IMR-90 (cell line): Measurements from ENCODE around the gene MEPE. TPM values are rescaled to one million over a fixed set of nuclear protein-coding genes. Genes with fewer than 3 reads are reported as not detected.

Experiments used
- ATAC-seq: fragments of 200-7000 bp; cut with Tn5 transposase; 2 replicates; pipeline ENCODE4 v1.9.1; 2020; ENCODE audit warnings: low read depth, mild to moderate bottlenecking, moderate library complexity
- BruUV-seq: library from RNA; stranded (reverse); fragments of 400-500 nt; replicated peaks from 2 replicates; lab custom pipeline; 2021; lab: Mats Ljungman, UMichigan
- CTCF ChIA-PET: fragments of 300-600 bp; formaldehyde crosslinking; extraction: SDS; loops from one replicate; lab custom pipeline; 2021; ENCODE audit warnings: antibody characterized with exemption; lab: Yijun Ruan, JAX
- POLR2A ChIA-PET: fragments of 300-600 bp; sonication (Branson Sonifier 250); formaldehyde crosslinking; loops from one replicate; lab custom pipeline; 2022; ENCODE audit warnings: antibody characterized with exemption; ENCODE audit not compliant: unreplicated experiment; lab: Charles Lee
- DNase-seq: peaks from one replicate; pipeline ENCODE4 v3.0.0; 2013
- H2AFZ ChIP-seq: replicated peaks from 2 replicates; pipeline ENCODE3; 2013; ENCODE audit warnings: low read length, mild to moderate bottlenecking; ENCODE audit not compliant: poor library complexity
- H2AK5ac ChIP-seq: 2 replicates; pipeline ENCODE4 v1.6.1; 2013; ENCODE audit warnings: low read depth, low read length, inconsistent platforms
- H2AK9ac ChIP-seq: replicated peaks from 2 replicates; pipeline ENCODE3; 2013; ENCODE audit warnings: mild to moderate bottlenecking, low read depth, low read length, moderate library complexity; ENCODE audit not compliant: poor library complexity
- H2BK120ac ChIP-seq: 2 replicates; pipeline ENCODE4 v1.6.1; 2013; ENCODE audit warnings: low read depth, low read length, inconsistent platforms
- H2BK15ac ChIP-seq: 3 replicates; pipeline ENCODE4 v1.6.1; 2013; ENCODE audit warnings: low read depth, low read length, inconsistent platforms
- H2BK20ac ChIP-seq: 2 replicates; pipeline ENCODE4 v1.6.1; 2013; ENCODE audit warnings: low read depth, mild to moderate bottlenecking, inconsistent platforms, low read length, moderate library complexity
- H2BK5ac ChIP-seq: 2 replicates; pipeline ENCODE4 v1.6.1; 2013; ENCODE audit warnings: mild to moderate bottlenecking, low read depth, low read length, inconsistent platforms; ENCODE audit not compliant: poor library complexity, severe bottlenecking
- H3K14ac ChIP-seq: replicated peaks from 2 replicates; pipeline ENCODE4 v1.6.1; 2013; ENCODE audit warnings: low read depth, low read length, inconsistent platforms
- H3K18ac ChIP-seq: 2 replicates; pipeline ENCODE4 v1.6.1; 2013; ENCODE audit warnings: low read depth, low read length, control low read depth
- H3K23ac ChIP-seq: 2 replicates; pipeline ENCODE4 v1.6.1; 2013; ENCODE audit warnings: low read depth, low read length, inconsistent platforms
- H3K27ac ChIP-seq: 2 replicates; pipeline ENCODE4 v1.5.1; 2013; ENCODE audit warnings: mild to moderate bottlenecking, control low read depth, low read length; ENCODE audit not compliant: insufficient read depth
- H3K27me3 ChIP-seq: 2 replicates; pipeline ENCODE4 v1.6.1; 2013; ENCODE audit warnings: low read length; ENCODE audit not compliant: control insufficient read depth, insufficient read depth
- H3K36me3 ChIP-seq: 2 replicates; pipeline ENCODE4 v1.6.1; 2013; ENCODE audit warnings: low read length, mixed read lengths; ENCODE audit not compliant: control insufficient read depth, insufficient read depth
- H3K4ac ChIP-seq: 2 replicates; pipeline ENCODE4 v1.6.1; 2013; ENCODE audit warnings: low read depth, low read length, inconsistent platforms
- H3K4me1 ChIP-seq: 2 replicates; pipeline ENCODE4 v1.6.1; 2013; ENCODE audit warnings: low read length, mixed read lengths; ENCODE audit not compliant: control insufficient read depth, insufficient read depth
- H3K4me2 ChIP-seq: 2 replicates; pipeline ENCODE4 v1.6.1; 2013; ENCODE audit warnings: low read depth, mild to moderate bottlenecking, control low read depth, low read length, moderate library complexity
- H3K4me3 ChIP-seq: 2 replicates; pipeline ENCODE4 v1.5.1; 2013; ENCODE audit warnings: low read depth, mild to moderate bottlenecking, control low read depth, low read length, moderate library complexity; ENCODE audit not compliant: insufficient read depth
- H3K56ac ChIP-seq: 2 replicates; pipeline ENCODE4 v1.6.1; 2013; ENCODE audit warnings: low read length, inconsistent platforms; ENCODE audit not compliant: insufficient read depth; ENCODE audit errors: extremely low read depth
- H3K79me1 ChIP-seq, 2 experiments: 2 replicates each; pipeline ENCODE4 v1.6.1; 2013; ENCODE audit warnings: low read length in 2 of 2, inconsistent platforms in 1 of 2, low read depth in 1 of 2
- H3K9ac ChIP-seq: 2 replicates; pipeline ENCODE4 v1.6.1; 2013; ENCODE audit warnings: low read depth, low read length, control low read depth
- H3K9me1 ChIP-seq: 2 replicates; pipeline ENCODE4 v1.6.1; 2013; ENCODE audit warnings: low read length, inconsistent platforms; ENCODE audit not compliant: insufficient read depth
- H3K9me3 ChIP-seq: 2 replicates; pipeline ENCODE4 v1.6.1; 2013; ENCODE audit warnings: low read length; ENCODE audit not compliant: control insufficient read depth, insufficient read depth
- H4K20me1 ChIP-seq: 2 replicates; pipeline ENCODE4 v1.6.1; 2013; ENCODE audit warnings: low read length, inconsistent platforms; ENCODE audit not compliant: insufficient read depth
- H4K5ac ChIP-seq: 2 replicates; pipeline ENCODE4 v1.6.1; 2013; ENCODE audit warnings: mild to moderate bottlenecking, low read depth, low read length, control low read depth
- H4K8ac ChIP-seq, 2 experiments: 2 replicates each; pipeline ENCODE4 v1.6.1; 2013; ENCODE audit warnings: low read depth in 2 of 2, low read length in 2 of 2, control low read depth in 1 of 2, inconsistent platforms in 1 of 2
- H4K91ac ChIP-seq: 2 replicates; pipeline ENCODE4 v1.6.1; 2013; ENCODE audit warnings: low read depth, low read length, inconsistent platforms; ENCODE audit not compliant: insufficient read depth
- POLR2A ChIP-seq: IDR thresholded peaks from 2 replicates; pipeline ENCODE4 v1.6.1; 2012; ENCODE audit warnings: mild to moderate bottlenecking, low read depth, low read length
- SMC3 ChIP-seq: fragments of 150-350 bp; IDR thresholded peaks from 2 replicates; pipeline ENCODE4 v1.6.1; 2016; ENCODE audit warnings: low read depth, mild to moderate bottlenecking, antibody characterized with exemption, low read length, moderate library complexity
- WGBS, 2 experiments: methylation state at CpG; one replicate each; pipeline versions ENCODE4 v1.1.5 to v1.1.7; 2013; ENCODE audit warnings: missing lambda C conversion rate in 2 of 2; ENCODE audit not compliant: insufficient read length in 1 of 2; ENCODE audit errors: extremely low coverage in 2 of 2; 5-methylcytosine and 5-hydroxymethylcytosine counted together
- dilution Hi-C: fragments of 300-500 bp; cut with HindIII; formaldehyde crosslinking; loops from one replicate; pipeline ENCODE4 v1.14.3; 2018; ENCODE audit warnings: low sequenced_read_pairs; ENCODE audit not compliant: unreplicated experiment
- in situ Hi-C: fragments of 300-500 bp; cut with MboI; formaldehyde crosslinking; loops from 3 replicates; pipeline ENCODE4 v1.14.3; 2019; ENCODE audit warnings: low sequenced_read_pairs, inconsistent platforms, mixed read lengths
- intact Hi-C: fragments of 100-400 bp; cut with micrococcal nuclease; formaldehyde crosslinking; loops from 2 replicates; pipeline ENCODE4 v1.10.0; 2022
- polyA plus RNA-seq, 3 experiments: library from polyadenylated mRNA; depleted of rRNA; stranded (reverse); fragments of >200 nt; gene quantifications; 2 replicates each; pipeline ENCODE4 v1.2.3, GENCODE V29; 2012; ENCODE audit warnings: low replicate concordance in 1 of 3
- total RNA-seq: library from RNA; depleted of rRNA; stranded (reverse); fragments of >200 nt; gene quantifications from 2 replicates; pipeline ENCODE4 v1.2.3, GENCODE V29; 2012
- TF ChIP-seq, protein P1 (sequence below): conservative IDR thresholded peaks from 2 replicates; pipeline ENCODE4 v1.5.1; 2012; ENCODE audit warnings: mild to moderate bottlenecking, low read depth, low read length, improper control_type of control experiment

MEPE gene
- total and polyA plus RNA-seq, 2 of the 4 experiments (the other 2 are of a cell fraction) = not detected

DNA sequence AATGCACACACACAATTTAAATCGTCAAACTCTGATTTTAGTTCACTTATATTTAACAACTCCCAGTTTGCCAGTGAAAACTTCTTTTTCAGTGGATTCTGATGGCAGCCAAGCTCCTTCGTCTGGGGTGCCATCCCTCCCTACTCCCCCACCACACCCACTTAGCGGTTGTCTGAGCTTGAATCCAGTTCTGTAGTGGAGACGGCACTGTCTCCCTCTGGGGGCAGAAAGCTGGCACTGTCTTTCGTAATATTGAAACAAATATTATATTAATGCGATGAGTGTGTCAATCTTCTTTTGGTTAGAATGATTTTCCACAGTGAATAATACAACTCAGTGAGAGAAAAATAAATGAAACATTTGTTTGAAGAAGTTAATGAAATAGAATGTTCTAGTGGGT lies 5.4 kb downstream of the MEPE start:
- Histone ChIP-seq H3K4me3 (no peak overlapping the region), H3K14ac (no peak overlapping the region), H4K5ac (no peak overlapping the region), H3K9me3 (no peaks in the 10 kb centered on the region), H4K8ac (no peak overlapping the region), H3K9me1 (no peaks in the 10 kb centered on the region), H2BK120ac (no peak overlapping the region), H3K23ac (no peak overlapping the region), H3K18ac (no peak overlapping the region), H2BK5ac (no peak overlapping the region), H3K27ac (no peak overlapping the region), H3K36me3 (no peaks in the 10 kb centered on the region), H2AFZ (peak overlapping the region; percentile 32), H2BK20ac (no peak overlapping the region), H3K4me2 (no peak overlapping the region), H3K56ac (no peak overlapping the region), H3K4ac (no peak overlapping the region), H2AK9ac (no peak overlapping the region), H3K79me1 (no peaks in the 10 kb centered on the region), H4K20me1 (no peaks in the 10 kb centered on the region), H2BK15ac (no peak overlapping the region), H2AK5ac (no peak overlapping the region), H3K27me3 (peaks cover 5% of the 10 kb centered on the region), H4K91ac (no peak overlapping the region), H3K9ac (no peak overlapping the region), H3K4me1 (no peaks in the 10 kb centered on the region)
- BruUV-seq = no TSS peak
- intact Hi-C loops = loop anchor here (2.0 to 5.0 kb wide), 2 partner anchors 296 to 567 kb away; no protein-coding TSS in a partner anchor
- dilution Hi-C loops = no loop called here
- ChIA-PET CTCF (interaction anchor here (0.6 to 3.6 kb wide), 5 partner anchors 11 to 160 kb away, joined by 3 to 20 read pairs (median 4); no protein-coding TSS in a partner anchor), POLR2A (no interaction called here)
- ATAC-seq (no peak), DNase-seq (no peak)
- WGBS, 2 experiments = 100% methylated on average over 1 of the region's 6 CpGs
- in situ Hi-C loops = loop anchor here (5.0 kb wide), 1 partner anchor 156 kb away; no protein-coding TSS in a partner anchor
- peak; percentile 36; the same call in 1 of the 2 replicates for TF ChIP-seq SMC3
- TF ChIP-seq, protein P1, sequence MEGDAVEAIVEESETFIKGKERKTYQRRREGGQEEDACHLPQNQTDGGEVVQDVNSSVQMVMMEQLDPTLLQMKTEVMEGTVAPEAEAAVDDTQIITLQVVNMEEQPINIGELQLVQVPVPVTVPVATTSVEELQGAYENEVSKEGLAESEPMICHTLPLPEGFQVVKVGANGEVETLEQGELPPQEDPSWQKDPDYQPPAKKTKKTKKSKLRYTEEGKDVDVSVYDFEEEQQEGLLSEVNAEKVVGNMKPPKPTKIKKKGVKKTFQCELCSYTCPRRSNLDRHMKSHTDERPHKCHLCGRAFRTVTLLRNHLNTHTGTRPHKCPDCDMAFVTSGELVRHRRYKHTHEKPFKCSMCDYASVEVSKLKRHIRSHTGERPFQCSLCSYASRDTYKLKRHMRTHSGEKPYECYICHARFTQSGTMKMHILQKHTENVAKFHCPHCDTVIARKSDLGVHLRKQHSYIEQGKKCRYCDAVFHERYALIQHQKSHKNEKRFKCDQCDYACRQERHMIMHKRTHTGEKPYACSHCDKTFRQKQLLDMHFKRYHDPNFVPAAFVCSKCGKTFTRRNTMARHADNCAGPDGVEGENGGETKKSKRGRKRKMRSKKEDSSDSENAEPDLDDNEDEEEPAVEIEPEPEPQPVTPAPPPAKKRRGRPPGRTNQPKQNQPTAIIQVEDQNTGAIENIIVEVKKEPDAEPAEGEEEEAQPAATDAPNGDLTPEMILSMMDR = peak; percentile 32
- no peak for TF ChIP-seq POLR2A
